GM12801 (cell line): ENCODE measurements around the gene CLTRN.

Source experiments
- TF ChIP-seq, protein P1 (sequence below): IDR thresholded peaks from one replicate; pipeline ENCODE4 v1.5.1; 2011; ENCODE audit warnings: control low read depth; ENCODE audit not compliant: insufficient read length; ENCODE audit errors: extremely low read depth

The CLTRN gene

DNA sequence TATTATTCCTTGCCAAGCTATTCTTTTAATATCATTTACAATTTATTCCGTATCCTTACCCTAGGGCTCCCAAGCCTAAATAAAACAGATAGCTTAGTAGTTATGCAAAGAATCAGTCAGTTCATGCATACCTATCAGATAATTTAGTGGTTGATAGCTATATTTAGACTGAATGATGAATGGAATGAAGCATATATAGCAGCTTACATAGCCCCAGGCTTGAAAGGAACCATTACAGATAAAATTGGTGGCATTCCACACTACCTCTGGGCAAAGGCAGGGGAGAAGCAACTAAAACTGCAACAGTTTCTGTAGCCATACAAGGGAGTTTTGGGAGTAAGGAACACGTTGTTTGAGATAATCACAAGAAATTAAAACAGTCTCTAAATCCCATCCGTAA, 66.6 kb downstream of the CLTRN start:
- TF ChIP-seq, protein P1, sequence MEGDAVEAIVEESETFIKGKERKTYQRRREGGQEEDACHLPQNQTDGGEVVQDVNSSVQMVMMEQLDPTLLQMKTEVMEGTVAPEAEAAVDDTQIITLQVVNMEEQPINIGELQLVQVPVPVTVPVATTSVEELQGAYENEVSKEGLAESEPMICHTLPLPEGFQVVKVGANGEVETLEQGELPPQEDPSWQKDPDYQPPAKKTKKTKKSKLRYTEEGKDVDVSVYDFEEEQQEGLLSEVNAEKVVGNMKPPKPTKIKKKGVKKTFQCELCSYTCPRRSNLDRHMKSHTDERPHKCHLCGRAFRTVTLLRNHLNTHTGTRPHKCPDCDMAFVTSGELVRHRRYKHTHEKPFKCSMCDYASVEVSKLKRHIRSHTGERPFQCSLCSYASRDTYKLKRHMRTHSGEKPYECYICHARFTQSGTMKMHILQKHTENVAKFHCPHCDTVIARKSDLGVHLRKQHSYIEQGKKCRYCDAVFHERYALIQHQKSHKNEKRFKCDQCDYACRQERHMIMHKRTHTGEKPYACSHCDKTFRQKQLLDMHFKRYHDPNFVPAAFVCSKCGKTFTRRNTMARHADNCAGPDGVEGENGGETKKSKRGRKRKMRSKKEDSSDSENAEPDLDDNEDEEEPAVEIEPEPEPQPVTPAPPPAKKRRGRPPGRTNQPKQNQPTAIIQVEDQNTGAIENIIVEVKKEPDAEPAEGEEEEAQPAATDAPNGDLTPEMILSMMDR: no peak

DNA sequence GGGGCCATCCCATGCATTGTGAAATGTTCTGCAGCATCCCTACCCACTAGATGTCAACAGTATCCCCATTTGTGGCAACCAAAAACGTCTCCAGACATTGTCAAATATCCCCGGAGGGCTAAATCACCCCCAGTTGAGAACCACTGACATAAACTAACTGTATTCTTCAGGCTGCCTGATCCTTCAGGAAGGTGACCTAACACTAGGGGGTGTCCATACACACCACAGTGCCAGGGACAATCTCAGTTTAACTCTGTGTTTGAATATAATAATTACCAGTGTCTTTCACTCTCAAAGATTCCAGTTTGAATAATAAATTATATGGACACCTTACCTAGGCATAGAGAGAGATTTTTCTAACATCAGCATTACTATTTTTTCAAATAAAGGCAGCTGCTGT, 70.2 kb downstream of the CLTRN start:
- TF ChIP-seq, protein P1: no peak

DNA sequence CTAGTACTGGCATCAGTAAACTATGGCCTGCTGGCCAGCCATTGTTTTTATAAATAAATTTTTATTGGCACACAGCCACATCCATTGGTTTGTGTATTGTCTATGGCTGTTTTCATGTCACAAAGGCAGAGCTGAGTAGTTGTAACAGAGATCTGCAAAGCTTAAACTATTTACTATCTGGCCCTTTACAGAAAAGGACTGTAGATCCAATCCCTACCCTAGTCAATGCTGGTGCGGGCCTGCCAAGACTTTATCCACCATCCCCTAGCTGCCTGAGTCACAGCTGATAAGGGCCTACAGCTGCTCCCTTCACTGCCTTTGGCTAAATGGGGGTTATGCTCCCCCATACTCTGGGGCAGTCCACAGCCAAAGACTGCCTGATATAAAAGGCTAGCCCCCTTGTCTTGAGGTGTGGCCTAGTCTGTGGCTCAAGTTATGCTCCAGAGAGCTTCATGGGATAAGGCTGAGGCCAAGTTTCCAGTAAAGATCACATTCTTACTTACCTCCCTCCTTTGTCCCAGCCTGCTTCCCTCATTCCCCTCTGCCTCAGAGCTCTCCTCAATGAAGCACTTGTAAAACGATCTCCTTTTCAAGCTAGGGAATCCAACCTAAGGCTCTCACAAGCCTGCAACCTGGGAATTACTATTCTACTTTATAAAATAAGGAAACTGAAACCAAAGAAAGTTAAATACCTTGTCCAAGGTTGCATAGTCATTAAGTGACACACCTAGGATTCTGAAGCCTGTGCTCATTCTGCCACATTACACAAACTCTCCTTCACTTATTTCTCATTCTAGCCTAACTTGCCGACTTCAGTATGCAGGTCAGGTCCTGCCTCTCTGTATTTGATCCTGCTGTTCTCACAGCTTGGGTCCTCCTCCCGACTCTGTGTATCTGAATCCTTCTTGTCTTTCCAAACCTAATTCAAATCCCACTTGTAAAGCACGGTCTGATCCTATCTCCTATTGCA, 84.5 kb downstream of the CLTRN start:
- TF ChIP-seq, protein P1: no peak
